Measurements from ENCODE around the gene PLEKHN1. TPM values are rescaled to one million over a fixed set of nuclear protein-coding genes. Genes with fewer than 3 reads are reported as not detected.

PLEKHN1 gene
- total RNA-seq, 2 donors from 2014 or later = not detected

DNA sequence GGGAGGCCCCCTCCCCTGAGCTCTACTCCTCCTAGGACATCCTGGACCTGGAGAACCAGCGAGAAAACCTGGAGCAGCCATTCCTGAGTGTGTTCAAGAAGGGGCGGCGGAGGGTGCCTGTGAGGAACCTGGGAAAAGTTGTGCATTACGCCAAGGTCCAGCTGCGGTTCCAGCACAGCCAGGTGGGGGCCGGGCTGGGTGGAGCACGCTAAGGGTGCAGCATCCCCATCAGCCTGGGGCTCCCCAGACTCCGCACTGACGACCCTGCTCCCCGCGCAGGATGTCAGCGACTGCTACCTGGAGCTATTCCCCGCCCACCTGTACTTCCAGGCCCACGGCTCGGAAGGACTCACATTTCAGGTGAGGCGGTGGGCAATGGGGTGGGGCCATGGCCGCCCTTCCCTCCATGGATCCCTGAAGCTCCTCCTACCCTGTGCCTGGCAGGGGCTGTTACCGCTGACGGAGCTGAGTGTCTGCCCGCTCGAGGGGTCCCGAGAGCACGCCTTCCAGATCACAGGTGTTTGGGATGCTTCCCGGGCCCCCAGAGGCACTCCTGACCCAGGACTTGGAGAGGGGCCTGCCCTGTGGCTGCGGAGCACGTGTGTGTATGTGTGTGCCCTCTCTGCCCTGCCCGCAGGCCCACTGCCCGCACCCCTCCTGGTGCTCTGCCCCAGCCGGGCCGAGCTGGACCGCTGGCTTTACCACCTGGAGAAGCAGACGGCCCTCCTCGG lies 4.1 kb downstream of the PLEKHN1 start:
- Histone ChIP-seq H3K36me3 (replicated peaks in 1 of 2; ENCODE audit: insufficient read depth in 1 of 2, low read depth in 2 of 2) (no peaks in the 10 kb centered on the region), H3K9me3 (no peaks in the 10 kb centered on the region), H3K27ac (no peak overlapping the region), H3K27me3 (peaks cover 0 to 6% of the 10 kb centered on the region in 2 donors), H3K4me3 (no peak overlapping the region), H3K4me1 (peaks cover 20% of the 10 kb centered on the region)
- ATAC-seq (no peak), DNase-seq (no peak)
- TF ChIP-seq, protein P1, sequence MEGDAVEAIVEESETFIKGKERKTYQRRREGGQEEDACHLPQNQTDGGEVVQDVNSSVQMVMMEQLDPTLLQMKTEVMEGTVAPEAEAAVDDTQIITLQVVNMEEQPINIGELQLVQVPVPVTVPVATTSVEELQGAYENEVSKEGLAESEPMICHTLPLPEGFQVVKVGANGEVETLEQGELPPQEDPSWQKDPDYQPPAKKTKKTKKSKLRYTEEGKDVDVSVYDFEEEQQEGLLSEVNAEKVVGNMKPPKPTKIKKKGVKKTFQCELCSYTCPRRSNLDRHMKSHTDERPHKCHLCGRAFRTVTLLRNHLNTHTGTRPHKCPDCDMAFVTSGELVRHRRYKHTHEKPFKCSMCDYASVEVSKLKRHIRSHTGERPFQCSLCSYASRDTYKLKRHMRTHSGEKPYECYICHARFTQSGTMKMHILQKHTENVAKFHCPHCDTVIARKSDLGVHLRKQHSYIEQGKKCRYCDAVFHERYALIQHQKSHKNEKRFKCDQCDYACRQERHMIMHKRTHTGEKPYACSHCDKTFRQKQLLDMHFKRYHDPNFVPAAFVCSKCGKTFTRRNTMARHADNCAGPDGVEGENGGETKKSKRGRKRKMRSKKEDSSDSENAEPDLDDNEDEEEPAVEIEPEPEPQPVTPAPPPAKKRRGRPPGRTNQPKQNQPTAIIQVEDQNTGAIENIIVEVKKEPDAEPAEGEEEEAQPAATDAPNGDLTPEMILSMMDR (IDR thresholded peaks at IDR 0.05) = no peak
- no peak for TF ChIP-seq POLR2A (IDR thresholded peaks at IDR 0.05)
- WGBS, 2 donors = 11 to 16% methylated on average over 5 to 33 of the region's 33 CpGs
- intact Hi-C loops (cut with DNase I) = no loop called here

DNA sequence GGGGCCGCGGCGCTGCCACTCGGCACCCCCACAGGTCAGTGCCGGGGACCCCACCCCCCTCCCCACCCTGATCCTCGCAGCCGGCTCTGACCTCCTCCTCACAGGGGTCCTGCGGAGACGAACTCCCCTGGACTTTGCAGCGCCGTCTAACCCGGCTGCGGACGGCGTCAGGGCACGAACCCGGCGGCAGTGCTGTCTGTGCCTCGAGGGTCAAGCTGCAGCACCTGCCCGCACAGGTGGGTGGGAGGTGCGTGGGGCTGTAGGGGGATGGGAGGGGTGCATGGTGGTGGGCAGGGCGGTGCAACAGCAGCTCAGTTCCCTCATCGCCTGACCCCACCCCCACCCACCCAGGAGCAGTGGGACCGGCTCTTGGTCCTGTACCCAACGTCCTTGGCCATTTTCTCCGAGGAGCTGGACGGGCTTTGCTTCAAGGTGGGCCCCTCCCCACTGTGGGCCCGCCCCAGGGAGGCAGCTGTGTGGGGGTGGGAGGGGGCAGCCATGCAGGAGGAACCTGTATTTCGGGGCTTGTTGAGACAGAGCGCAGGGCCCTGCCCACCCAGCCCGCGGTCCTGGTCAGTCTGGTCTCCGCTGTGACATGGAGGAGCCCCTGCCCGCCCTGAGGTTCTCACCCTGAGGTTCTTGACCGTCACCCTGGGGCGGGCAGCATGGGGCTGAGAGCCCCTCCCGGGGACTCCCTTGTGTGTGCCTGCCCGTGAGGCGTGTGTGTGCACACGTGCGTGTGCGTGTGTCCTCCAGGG lies 4.9 kb downstream of the PLEKHN1 start:
- peaks cover 0 to 6% of the 10 kb centered on the region in 2 donors for H3K27me3 ChIP-seq
- H3K9me3 ChIP-seq = no peaks in the 10 kb centered on the region
- peaks cover 23% of the 10 kb centered on the region for H3K4me1 ChIP-seq
- H3K4me3 ChIP-seq = no peak overlapping the region
- TF ChIP-seq, protein P1 (IDR thresholded peaks at IDR 0.05) = no peak
- no peak for TF ChIP-seq POLR2A (IDR thresholded peaks at IDR 0.05)
- H3K36me3 ChIP-seq (replicated peaks in 1 of 2; ENCODE audit: insufficient read depth in 1 of 2, low read depth in 2 of 2) = no peaks in the 10 kb centered on the region
- WGBS, 2 donors = 29 to 40% methylated on average over 3 to 38 of the region's 42 CpGs
- no peak for ATAC-seq
- intact Hi-C loops (cut with DNase I) = no loop called here
- DNase-seq = no peak
- no peak overlapping the region for H3K27ac ChIP-seq

DNA sequence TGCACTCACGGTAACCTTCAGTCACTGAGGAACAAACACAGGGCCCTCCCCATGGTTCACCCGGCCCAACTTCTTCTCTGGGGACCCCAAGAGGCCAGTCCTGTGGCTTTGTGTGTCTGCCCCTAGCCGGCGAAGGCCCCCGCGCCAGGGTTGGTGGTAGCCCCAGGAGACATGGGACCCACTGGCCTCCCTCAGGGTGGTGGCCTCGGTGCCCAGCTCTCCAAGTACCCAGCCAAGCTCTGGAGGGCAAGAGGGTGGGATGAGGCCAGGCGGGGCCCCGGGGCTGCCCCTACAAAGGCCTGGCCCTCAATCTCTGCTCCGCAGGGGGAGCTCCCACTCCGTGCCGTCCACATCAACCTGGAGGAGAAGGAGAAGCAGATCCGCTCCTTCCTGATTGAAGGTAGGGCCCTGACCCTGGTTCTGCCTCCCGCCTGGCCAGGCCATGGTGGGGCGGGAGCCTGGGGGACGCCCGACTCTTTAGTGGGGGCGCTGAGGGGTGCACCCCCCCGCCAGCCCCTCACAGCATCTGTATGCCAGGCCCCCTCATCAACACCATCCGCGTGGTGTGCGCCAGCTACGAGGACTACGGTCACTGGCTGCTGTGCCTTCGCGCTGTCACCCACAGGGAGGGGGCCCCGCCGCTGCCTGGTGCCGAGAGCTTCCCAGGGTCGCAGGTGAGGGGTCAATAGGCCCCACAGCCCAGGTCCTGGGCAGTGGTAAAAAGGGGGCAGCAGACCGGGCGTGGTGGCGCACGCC lies 5.6 kb downstream of the PLEKHN1 start:
- Histone ChIP-seq H3K4me3 (no peak overlapping the region), H3K27ac (no peak overlapping the region), H3K36me3 (replicated peaks in 1 of 2; ENCODE audit: insufficient read depth in 1 of 2, low read depth in 2 of 2) (no peaks in the 10 kb centered on the region), H3K9me3 (no peaks in the 10 kb centered on the region), H3K4me1 (peaks cover 21% of the 10 kb centered on the region), H3K27me3 (peaks cover 0 to 6% of the 10 kb centered on the region in 2 donors)
- no peak for ATAC-seq
- no peak for DNase-seq
- intact Hi-C loops (cut with DNase I) = no loop called here
- 52 to 91% methylated on average over 6 to 31 of the region's 34 CpGs for WGBS, 2 donors
- TF ChIP-seq, protein P1 (IDR thresholded peaks at IDR 0.05) = no peak
- no peak for TF ChIP-seq POLR2A (IDR thresholded peaks at IDR 0.05)

DNA sequence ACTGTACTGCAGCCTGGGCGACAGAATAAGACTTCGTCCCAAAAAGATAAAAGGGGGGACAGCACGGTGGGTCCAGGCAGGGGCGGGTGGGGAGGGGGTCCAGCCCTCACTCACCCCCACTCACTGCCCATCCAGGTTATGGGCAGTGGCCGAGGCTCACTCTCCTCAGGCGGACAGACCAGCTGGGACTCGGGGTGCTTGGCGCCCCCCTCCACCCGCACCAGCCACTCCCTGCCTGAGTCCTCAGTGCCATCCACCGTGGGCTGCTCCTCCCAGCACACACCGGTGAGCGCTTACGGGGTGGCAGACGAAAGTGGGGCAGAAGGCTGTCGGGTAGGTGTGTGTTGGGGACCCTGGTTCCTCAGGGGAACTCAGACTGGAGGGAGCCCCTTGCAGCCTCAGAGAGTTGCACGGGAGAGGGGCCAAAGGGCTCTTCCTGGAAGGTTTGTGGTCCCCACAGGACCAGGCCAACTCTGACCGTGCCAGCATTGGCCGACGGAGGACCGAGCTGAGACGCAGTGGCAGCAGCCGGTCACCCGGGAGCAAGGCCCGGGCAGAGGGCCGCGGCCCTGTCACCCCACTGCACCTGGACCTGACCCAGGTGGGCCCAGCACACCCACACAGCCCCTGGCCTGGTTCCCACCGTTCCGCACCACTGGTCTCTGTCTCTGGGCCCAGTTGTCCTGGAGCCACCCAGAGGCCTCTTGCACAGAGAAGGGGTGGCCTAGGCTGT lies 6.6 kb downstream of the PLEKHN1 start:
- DNase-seq (no peak), ATAC-seq (no peak)
- Histone ChIP-seq H3K4me1 (peaks cover 11% of the 10 kb centered on the region), H3K27me3 (peaks cover 0 to 6% of the 10 kb centered on the region in 2 donors), H3K27ac (no peak overlapping the region), H3K36me3 (replicated peaks in 1 of 2; ENCODE audit: insufficient read depth in 1 of 2, low read depth in 2 of 2) (no peaks in the 10 kb centered on the region), H3K4me3 (no peak overlapping the region), H3K9me3 (no peaks in the 10 kb centered on the region)
- WGBS, 2 donors = 69 to 72% methylated on average over 5 to 24 of the region's 28 CpGs
- TF ChIP-seq, protein P1 (IDR thresholded peaks at IDR 0.05) = no peak
- no peak for TF ChIP-seq POLR2A (IDR thresholded peaks at IDR 0.05)
- intact Hi-C loops (cut with DNase I) = no loop called here
